Glomerular endothelial cell (primary cell): ENCODE results near the gene LTF. TPM values are rescaled to one million over a fixed set of nuclear protein-coding genes. Genes with fewer than 3 reads are reported as not detected.

Experiments used
- DNase-seq: peaks from one replicate; pipeline ENCODE4 v3.0.0-alpha.2; 2011; ENCODE audit warnings: low read depth, low spot score; ENCODE audit errors: extremely low read depth
- total RNA-seq: library from RNA; depleted of rRNA; stranded (reverse); fragments of >200 nt; gene quantifications from 2 replicates; pipeline ENCODE4 v1.2.3, GENCODE V29; 2015

Gene LTF
- total RNA-seq, 1 donor from 2014 or later = not detected

GRCh38 chr3:46491089-46492070 lies 26.7 kb upstream of the LTF start:
- DNase-seq = no peak

DNA sequence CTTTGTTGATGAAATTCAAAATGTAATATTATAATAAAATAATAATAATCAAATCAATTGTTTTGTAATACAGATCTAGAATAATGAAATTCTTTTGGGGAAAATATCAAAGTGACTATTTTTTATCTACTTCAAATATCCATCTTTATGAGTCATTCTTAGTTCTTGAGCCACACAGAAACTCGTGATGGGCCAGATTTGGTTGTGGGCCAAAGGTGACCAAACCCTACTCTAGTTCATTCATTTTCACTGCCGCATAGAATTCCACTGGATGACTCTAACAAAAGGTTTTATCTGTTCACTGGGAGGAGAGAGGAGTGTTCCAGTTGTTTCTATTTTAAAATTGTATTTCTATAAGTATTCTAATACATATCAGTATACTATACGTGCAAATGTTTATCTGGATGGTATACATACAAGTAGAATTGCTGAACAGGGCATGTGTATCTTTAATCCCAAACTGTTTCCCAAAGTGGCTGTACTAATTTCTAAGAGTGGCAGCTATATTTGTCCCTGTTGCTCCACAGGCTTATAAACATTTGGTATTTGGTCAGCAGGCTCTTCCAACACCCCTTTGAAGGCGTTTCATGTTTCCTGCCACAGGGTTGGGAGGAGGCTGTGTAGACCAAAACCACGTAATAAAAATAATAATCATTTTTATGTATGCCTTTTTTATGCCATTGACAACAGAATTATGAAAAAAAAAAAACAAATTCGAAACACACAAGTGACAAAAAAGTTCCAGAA lies 25.8 kb upstream of the LTF start:
- no peak for DNase-seq

DNA sequence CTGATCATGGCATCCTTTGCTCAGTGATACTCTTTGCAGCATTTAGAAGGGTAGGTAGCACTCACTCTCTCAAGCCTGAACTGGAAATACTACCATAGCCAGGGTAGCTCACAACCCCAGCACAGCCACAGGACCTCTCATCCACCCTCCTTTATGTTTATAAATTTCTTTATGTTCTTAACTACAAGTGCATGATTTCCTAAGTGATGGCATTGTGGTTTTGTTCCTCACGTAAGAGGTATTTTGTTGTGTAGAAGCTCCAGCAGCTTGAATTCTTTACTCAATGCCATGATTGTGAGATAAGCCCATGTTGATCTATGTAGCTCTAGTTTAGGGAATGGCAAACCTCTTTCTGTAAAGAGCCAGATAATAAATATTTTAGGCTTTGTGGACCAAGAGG lies 25.2 kb upstream of the LTF start:
- no peak for DNase-seq

GRCh38 chr3:46489381-46489780 lies 24.7 kb upstream of the LTF start:
- no peak for DNase-seq

GRCh38 chr3:46488735-46489361 lies 24.1 kb upstream of the LTF start:
- DNase-seq = peak; percentile 58

DNA sequence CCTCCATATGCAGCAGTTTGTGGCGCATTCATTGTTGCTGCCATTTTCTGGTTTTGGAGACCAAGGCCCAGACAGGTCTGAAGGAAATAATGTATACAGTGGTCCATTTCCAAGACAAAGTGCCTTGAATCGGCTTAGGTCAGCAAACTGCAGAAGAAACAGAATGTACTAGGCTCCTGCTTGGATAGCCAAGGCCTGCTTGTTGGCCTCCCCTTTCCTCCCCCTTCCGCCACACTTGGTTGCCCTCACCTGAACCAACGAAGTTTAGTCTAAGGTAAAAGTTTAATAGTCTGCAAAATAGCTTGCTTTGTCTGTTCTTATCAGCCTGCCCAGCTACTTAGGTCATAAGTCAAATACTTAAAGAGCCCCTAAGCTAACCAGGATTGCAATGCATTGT lies 21.1 kb upstream of the LTF start:
- no peak for DNase-seq

- no peak for DNase-seq
Observed at GRCh38 chr3:46484911-46485778, 20.4 kb upstream of the LTF start.

- no peak for DNase-seq
Observed at GRCh38 chr3:46484388-46484787, 19.7 kb upstream of the LTF start.

DNA sequence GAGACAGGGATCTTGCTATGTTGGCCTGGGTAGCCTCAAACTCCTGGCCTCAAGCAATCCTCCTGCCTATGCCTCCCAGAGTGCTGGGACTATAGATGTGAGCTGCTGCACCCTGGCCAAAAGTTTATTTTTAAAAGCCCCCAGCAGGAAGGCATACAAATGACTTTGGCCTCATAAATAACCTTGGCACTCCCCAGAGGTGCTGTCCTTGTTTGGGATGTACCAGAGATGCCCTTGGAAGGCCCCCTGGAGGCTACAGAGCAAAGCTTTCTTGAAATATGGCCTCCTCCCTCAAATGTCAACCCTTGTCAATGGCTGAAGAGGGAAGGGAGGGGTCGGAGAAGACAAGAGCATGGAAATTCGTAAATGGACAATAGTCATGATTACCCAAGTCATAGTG lies 19.1 kb upstream of the LTF start:
- no peak for DNase-seq

DNA sequence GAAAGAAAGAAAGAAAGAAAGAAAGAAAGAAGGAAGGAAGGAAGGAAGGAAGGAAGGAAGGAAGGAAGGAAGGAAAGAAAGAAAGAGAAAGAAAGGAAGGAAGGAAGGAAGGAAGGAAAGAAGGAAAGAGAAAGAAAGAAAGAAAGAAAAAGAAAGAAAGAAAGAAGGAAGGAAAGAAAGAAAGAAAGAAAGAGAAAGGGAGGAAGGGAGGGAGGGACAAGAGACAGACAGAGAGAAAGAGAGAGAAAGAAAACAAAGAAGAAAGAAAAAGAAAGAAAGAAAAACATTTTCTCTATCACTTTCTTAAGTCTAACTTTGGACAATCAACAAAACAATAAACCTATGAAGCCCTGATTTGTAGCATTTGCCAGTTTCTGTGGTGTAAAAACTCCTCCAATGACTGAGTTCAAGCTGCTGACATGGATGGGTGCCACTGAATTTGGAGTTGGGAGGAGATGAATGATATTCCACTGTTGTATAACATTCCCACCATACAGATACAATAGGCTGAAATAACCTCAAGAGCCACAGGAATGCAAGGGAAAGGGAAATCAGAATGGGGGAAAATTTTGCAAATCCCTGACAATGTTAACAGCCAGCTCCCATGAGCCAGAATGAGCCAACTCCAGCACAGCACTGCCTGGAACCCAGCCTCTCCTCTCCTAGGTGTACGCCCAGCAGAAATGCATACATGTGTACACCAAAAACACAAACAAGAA lies 18.1 kb upstream of the LTF start:
- DNase-seq = no peak

DNA sequence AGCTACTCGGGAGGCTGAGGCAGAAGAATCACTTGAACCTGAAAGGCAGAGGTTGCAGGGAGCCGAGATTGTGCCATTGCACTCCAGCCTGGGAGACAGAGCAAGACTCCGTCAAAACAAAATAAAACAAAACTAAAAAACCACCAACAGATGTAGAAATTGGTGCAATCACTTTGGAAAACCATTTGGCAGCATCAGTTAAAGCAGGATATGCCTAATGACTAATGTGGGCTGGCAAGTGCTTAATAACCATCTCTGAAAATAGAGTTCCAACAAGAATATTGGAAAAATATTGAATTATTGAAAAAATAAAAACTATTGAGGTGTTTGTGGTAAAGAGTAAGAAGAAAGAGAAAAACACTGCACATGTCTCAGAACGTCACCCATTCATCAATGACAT lies 16.9 kb upstream of the LTF start:
- no peak for DNase-seq

DNA sequence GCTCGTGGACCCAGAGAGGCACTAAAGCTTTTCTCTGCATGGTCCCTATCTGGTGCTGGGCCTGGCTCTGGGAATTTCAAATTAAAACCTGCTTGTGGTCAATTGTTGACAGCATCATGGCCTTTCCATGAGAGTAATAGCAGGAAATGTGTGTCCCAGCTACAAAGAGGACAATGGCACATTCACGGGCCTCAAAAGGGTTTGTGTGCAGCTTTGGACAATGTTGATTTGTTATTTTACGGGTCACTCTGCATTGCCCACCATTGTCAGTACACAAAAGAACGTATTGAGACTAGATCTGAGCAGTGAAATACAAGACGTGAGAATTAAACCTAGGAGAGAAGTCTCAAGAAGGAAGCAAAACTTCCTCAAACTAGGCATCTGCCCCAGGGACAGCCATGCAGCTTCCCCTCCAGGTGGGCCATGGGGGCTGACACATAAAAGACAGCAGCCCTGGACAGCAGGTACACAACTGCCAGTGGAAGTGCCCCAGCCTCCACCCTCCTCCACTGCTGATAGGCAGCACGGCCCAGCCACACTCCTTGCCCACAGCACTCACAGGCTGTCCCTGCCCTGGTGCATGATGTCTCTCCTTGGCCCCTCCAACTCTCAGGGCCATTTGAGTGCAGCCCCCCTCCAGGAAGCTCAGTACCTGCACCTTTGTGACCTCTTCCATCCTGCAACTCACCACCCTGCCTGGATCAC lies 15.9 kb upstream of the LTF start:
- DNase-seq = no peak

DNA sequence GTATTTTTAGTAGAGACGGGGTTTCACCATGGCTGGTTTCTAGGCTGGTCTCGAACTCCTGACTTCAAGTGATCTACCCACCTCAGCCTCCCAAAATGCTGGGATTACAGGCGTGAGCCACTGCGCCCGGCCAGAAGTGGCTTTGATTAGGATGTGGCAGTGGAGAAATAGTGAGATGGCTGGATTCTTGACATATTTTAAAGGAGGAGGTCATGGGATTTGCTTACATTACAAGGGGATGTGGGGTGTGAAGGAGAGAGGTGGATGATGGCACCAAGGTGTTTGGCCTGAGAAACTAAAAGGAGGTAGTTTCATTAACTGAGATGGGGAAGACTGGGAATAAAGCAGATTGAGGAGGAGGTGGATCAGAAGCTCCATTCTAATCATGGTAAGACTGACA lies 15.0 kb upstream of the LTF start:
- no peak for DNase-seq

- no peak for DNase-seq
Observed at GRCh38 chr3:46479021-46479420, 14.3 kb upstream of the LTF start.

- no peak for DNase-seq
Observed at GRCh38 chr3:46478341-46478740, 13.6 kb upstream of the LTF start.

- no peak for DNase-seq
Observed at GRCh38 chr3:46477756-46478155, 13.1 kb upstream of the LTF start.

DNA sequence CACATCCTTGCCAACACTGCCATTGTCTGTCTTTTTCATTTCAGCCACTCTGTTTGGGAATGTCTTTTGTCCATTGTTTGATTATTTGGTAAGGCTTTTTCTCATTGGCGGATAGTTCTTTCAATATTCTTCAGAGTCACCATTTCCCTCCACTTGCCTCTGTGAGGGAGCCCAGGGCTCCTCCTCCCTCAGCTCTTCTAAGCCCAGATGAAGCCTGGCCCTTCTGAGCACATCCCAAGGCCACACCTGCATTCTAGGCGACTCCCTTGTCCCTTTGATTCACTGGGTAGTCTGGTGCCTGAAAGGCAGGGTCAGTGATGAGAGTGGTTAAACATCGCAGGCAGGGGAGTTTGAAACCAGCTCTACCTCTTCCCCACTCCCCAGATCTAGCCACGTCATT lies 12.4 kb upstream of the LTF start:
- DNase-seq = no peak

DNA sequence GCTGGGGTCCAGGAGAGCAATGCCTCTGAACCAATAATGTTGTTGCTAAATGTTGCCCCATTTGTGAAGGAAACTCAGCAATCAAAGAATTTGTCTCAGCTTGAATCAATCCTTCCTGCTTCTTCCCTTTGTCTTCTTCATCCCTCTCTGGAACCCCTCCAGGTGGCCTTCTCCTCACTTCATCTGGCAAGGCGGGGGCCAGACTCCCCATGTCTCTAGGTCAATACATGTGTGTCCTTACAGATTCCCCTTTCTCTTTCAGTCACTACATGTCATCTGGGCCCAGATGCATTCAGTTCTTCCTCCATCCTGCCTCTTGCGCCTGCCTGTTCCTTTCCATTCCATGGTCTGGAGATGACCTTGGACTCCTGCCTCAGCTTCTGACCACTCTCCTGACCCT lies 8.0 kb upstream of the LTF start:
- no peak for DNase-seq

DNA sequence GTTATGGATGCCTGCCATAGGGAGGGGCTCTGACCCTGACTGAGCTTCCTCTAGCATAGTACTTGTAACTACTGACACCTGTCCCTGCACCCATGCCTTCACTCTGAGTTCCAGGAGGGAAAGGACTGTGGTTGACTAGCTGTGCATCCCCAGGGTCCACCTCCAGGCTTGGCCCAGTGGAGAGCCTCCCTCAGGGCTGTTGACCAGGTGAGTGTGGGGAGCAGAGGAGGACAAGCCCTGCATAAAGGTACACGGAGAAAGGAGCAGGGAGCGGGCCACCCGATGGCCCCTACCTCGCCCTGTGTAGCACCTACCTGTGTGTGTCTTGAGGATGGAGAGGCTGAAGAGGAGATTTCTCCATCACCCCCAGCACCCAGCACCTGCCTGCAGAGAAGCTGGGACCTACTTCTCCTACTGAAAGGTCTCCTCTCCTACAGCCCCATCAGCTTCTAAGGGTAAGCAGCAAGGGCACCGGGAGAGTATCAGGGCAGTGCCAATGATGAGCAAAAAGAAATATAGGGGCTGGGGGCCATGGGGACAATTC lies 6.7 kb upstream of the LTF start:
- DNase-seq = no peak
